HepG2 (cell line): ENCODE measurements around the gene MUC4.

Experiments
- AFF4 ChIP-seq: sonication (generic); formaldehyde crosslinking; IDR thresholded peaks from 2 replicates; pipeline ENCODE4 v1.4.0; 2020; ENCODE audit warnings: missing genetic modification reagents
- CTCF ChIP-seq: sonication (generic); formaldehyde crosslinking; IDR thresholded peaks from 2 replicates; pipeline ENCODE4 v1.5.0; 2020; ENCODE audit warnings: mild to moderate bottlenecking, missing genetic modification reagents, moderate library complexity
- KLF16 ChIP-seq, 2 experiments: sonication (generic) in 1 of 2; formaldehyde crosslinking in 1 of 2; IDR thresholded peaks; 2 replicates each; pipeline versions ENCODE4 v1.6.1 to v1.8.0; 2016 to 2023; ENCODE audit warnings: missing genetic modification reagents in 2 of 2, missing compliant biosample characterization in 1 of 2
- PRDM15 ChIP-seq: sonication (generic); formaldehyde crosslinking; IDR thresholded peaks from 2 replicates; pipeline ENCODE4 v1.4.0; 2020; ENCODE audit warnings: missing genetic modification reagents
- RAD21 ChIP-seq: fragments of 450-650 bp; formaldehyde crosslinking; IDR thresholded peaks from 2 replicates; pipeline ENCODE4 v1.5.0; 2020; ENCODE audit warnings: mild to moderate bottlenecking
- SAFB2 ChIP-seq: sonication (generic); formaldehyde crosslinking; IDR thresholded peaks from 2 replicates; pipeline ENCODE4 v1.5.1; 2020; ENCODE audit warnings: missing genetic modification reagents, low read depth, mild to moderate bottlenecking, borderline replicate concordance
- SRSF4 ChIP-seq: fragments of 200-400 bp; formaldehyde crosslinking; IDR thresholded peaks from one replicate; pipeline ENCODE4 v1.6.1; 2018; ENCODE audit warnings: mild to moderate bottlenecking, low read depth, low read length, moderate library complexity; ENCODE audit not compliant: poor library complexity, severe bottlenecking
- TCF7 ChIP-seq: sonication (generic); IDR thresholded peaks from 2 replicates; pipeline ENCODE4 v1.6.1; 2016; ENCODE audit warnings: antibody characterized with exemption, low read depth

GRCh38 chr3:195803289-195803908, 8.3 kb downstream of the MUC4 start:
- TF ChIP-seq KLF16 (CRISPR knock-in tag; IDR thresholded peaks at IDR 0.05) (no peak), AFF4 (CRISPR knock-in tag) (no peak), SAFB2 (no peak), TCF7 (no peak), SRSF4 (no peak), PRDM15 (CRISPR knock-in tag) (no peak), CTCF (CRISPR knock-in tag) (no peak), RAD21 (CRISPR knock-in tag) (no peak)
